Thoracic aorta (tissue), 2 donors: ENCODE measurements around the gene SIX1. TPM values are rescaled to one million over a fixed set of nuclear protein-coding genes. Genes with fewer than 3 reads are reported as not detected.

Source experiments
- ATAC-seq: fragments of 150-250 bp; one replicate; pipeline ENCODE4 v1.8.0; 2017; ENCODE audit warnings: low read depth; ENCODE audit not compliant: insufficient number of reproducible peaks, low FRiP score
- DNase-seq: peaks from one replicate; pipeline ENCODE4 v3.0.0-alpha.2; 2020; ENCODE audit warnings: low spot score
- H3K27ac ChIP-seq, 2 donors: fragments of 200-600 bp; sonication (generic); 1 replicate in 1 of 2; 2 replicates in 1 of 2; pipeline ENCODE4 v1.5.1; 2016; ENCODE audit warnings: mild to moderate bottlenecking in 2 of 2, moderate library complexity in 2 of 2
- H3K27me3 ChIP-seq: fragments of 200-600 bp; sonication (generic); replicated peaks from 2 replicates; pipeline ENCODE4 v1.6.0; 2016; ENCODE audit warnings: mild to moderate bottlenecking; ENCODE audit not compliant: insufficient read depth
- H3K36me3 ChIP-seq: fragments of 200-600 bp; sonication (generic); one replicate; pipeline ENCODE4 v1.5.1; 2016
- H3K4me1 ChIP-seq, 2 donors: fragments of 200-600 bp; sonication (generic); 1 replicate in 1 of 2; 2 replicates in 1 of 2; pipeline versions ENCODE4 v1.5.1 to v1.6.0; 2016; ENCODE audit warnings: low read depth in 2 of 2, mild to moderate bottlenecking in 1 of 2; ENCODE audit not compliant: control insufficient read depth in 1 of 2
- H3K4me3 ChIP-seq: fragments of 200-600 bp; sonication (generic); 2 replicates; pipeline ENCODE4 v1.5.1; 2016; ENCODE audit warnings: mild to moderate bottlenecking
- H3K9me3 ChIP-seq: fragments of 200-600 bp; sonication (generic); 2 replicates; pipeline ENCODE4 v1.5.1; 2016
- CTCF ChIP-seq: fragments of 200-600 bp; sonication (generic); IDR thresholded peaks from one replicate; pipeline ENCODE4 v1.5.1; 2019; ENCODE audit warnings: antibody characterized with exemption
- total RNA-seq, 2 donors: library from RNA; depleted of rRNA; stranded (reverse); fragments of >200 nt; gene quantifications; one replicate each; pipeline versions ENCODE4 v1.1.0 to v1.2.3, GENCODE V29; 2016

The SIX1 gene
- total RNA-seq, 2 donors from 2014 or later: 2.6 to 5.1 TPM

DNA sequence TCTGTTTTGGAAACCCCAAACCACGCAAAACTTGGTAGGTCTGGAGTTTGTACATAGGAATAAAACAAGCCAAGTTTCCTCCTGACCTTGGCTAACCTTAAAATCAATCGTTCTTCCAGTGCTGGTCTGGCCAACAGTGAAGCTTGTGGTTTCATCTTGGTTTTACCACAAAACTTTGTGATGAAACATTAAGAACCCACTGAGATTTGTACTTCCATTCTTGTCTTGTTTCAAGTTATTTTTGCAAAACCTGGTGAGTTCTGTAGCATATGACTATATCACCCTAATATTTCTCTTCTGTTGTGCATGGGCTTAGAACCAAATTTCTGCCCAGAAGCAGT is 26.4 kb downstream of the SIX1 start:
- DNase-seq (no peak), ATAC-seq (no peak)
- H3K27ac ChIP-seq: no peak overlapping the region

DNA sequence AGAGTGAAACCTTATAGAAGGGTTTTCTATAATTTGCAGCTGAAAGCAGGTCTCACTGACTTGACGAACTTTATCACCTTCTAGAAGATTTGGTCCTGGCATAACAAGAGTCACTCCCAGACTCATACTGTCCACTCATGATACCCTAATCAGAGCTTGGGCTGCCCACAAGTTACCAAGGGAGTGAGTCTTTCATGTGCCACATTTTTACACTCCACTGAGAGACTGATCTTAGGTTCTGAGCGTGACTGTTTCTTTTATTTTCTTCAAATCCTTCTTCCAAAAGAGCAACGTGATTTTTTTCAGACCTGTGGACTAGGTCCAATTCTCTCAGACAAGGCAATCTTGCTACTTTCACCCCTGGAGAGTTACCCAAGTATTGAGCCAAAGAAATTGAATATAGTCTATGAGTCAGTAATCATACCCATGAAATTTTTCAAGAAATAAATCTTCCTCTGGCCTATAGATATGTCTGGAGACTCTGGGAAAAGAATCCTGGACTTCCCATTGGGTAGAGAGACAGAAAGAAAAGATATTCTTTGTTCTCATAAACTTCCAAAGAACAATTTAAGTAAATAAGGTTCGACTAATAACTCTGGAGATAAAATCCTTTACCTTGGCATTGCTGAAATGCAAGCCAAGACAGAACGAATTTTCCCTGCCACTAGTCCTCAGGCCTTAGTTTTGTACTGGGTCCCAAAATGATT is 26.9 kb downstream of the SIX1 start:
- no peak for ATAC-seq
- no peaks in the 10 kb centered on the region for H3K36me3 ChIP-seq
- H3K27me3 ChIP-seq: no peaks in the 10 kb centered on the region

More for the DNA sequence above, 26.4 kb downstream of the SIX1 start:
- Histone ChIP-seq H3K9me3 (no peaks in the 10 kb centered on the region), H3K36me3 (no peaks in the 10 kb centered on the region), H3K4me3 (no peak overlapping the region), H3K4me1 (peaks cover 0 to 15% of the 10 kb centered on the region in 2 donors), H3K27me3 (no peaks in the 10 kb centered on the region)
- TF ChIP-seq CTCF: no peak

GRCh38 chr14:60621386-60621785 is 27.9 kb downstream of the SIX1 start:
- TF ChIP-seq CTCF: no peak
- Histone ChIP-seq H3K9me3 (no peaks in the 10 kb centered on the region), H3K36me3 (no peaks in the 10 kb centered on the region), H3K27me3 (no peaks in the 10 kb centered on the region), H3K27ac (no peak overlapping the region), H3K4me3 (no peak overlapping the region), H3K4me1 (peaks cover 0 to 27% of the 10 kb centered on the region in 2 donors)
- ATAC-seq (no peak), DNase-seq (no peak)

More for the DNA sequence above, 26.9 kb downstream of the SIX1 start:
- DNase-seq: no peak
- Histone ChIP-seq H3K9me3 (no peaks in the 10 kb centered on the region), H3K27ac (no peak overlapping the region), H3K4me1 (peaks cover 0 to 17% of the 10 kb centered on the region in 2 donors), H3K4me3 (no peak overlapping the region)
- TF ChIP-seq CTCF: no peak

- H3K4me3 ChIP-seq: no peak overlapping the region
- no peak overlapping the region for H3K27ac ChIP-seq
- no peaks in the 10 kb centered on the region for H3K36me3 ChIP-seq
- no peak for DNase-seq
- ATAC-seq: no peak
- H3K27me3 ChIP-seq: no peaks in the 10 kb centered on the region
- no peak for TF ChIP-seq CTCF
- peaks cover 0 to 31% of the 10 kb centered on the region in 2 donors for H3K4me1 ChIP-seq
- no peaks in the 10 kb centered on the region for H3K9me3 ChIP-seq
Observed at GRCh38 chr14:60618241-60618640, 31.0 kb downstream of the SIX1 start.

DNA sequence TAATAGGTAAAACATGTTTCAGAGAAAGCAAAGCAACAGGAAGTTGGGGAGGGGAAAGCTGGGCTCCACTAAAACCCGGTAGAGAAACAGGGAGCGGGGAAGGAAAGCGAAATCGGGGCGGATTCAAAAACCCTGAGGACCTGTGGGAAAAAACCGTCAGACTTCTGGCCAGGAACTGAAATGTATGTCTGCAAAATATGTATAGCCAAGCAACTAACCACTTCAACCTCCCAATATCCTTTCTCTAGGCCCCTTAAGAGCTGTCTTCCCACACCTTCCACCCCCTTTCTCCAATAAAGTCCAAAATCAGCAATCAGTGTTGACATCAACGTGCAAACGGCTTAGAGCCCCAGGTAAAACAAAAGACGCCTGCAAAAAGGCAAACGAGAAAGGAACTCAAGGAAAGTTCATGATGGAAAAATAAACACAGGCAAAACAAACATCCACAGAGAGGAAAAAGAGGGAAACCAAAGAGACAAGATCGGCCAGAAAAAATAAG is 32.8 kb downstream of the SIX1 start:
- no peak for TF ChIP-seq CTCF
- no peaks in the 10 kb centered on the region for H3K36me3 ChIP-seq
- no peak overlapping the region for H3K27ac ChIP-seq
- H3K27me3 ChIP-seq: no peaks in the 10 kb centered on the region
- H3K4me3 ChIP-seq: peak overlapping the region; percentile 47
- no peak for DNase-seq
- no peaks in the 10 kb centered on the region for H3K9me3 ChIP-seq
- no peak for ATAC-seq
- peaks cover 0 to 16% of the 10 kb centered on the region in 2 donors for H3K4me1 ChIP-seq
